Skeletal muscle satellite cell (primary cell): Measurements from ENCODE around the gene TACC3.

Experiments used
- H3K27me3 ChIP-seq: 2 replicates; pipeline ENCODE4 v1.7.0; 2013; ENCODE audit warnings: low read length; ENCODE audit not compliant: control insufficient read depth, insufficient read depth
- H3K36me3 ChIP-seq: 2 replicates; pipeline ENCODE4 v1.7.0; 2013; ENCODE audit warnings: mild to moderate bottlenecking, control low read depth, low read length; ENCODE audit not compliant: insufficient read depth
- H3K4me1 ChIP-seq: 2 replicates; pipeline ENCODE4 v1.7.0; 2013; ENCODE audit warnings: low read length; ENCODE audit not compliant: control insufficient read depth, insufficient read depth
- H3K4me2 ChIP-seq: 2 replicates; pipeline ENCODE4 v1.7.0; 2013; ENCODE audit warnings: mild to moderate bottlenecking, low read length
- H3K4me3 ChIP-seq: 2 replicates; pipeline ENCODE4 v1.7.0; 2013; ENCODE audit warnings: low read length
- H3K9ac ChIP-seq: 2 replicates; pipeline ENCODE4 v1.7.0; 2013; ENCODE audit warnings: mild to moderate bottlenecking, low read depth, low read length, moderate library complexity
- H3K9me3 ChIP-seq: replicated peaks from 2 replicates; pipeline ENCODE4 v1.7.0; 2013; ENCODE audit warnings: mild to moderate bottlenecking, control low read depth, low read length

TACC3 gene

GRCh38 chr4:1717129-1718094, 3.9 kb upstream of the TACC3 start:
- Histone ChIP-seq H3K4me2 (no peak overlapping the region), H3K27me3 (no peaks in the 10 kb centered on the region), H3K4me3 (no peak overlapping the region), H3K9me3 (no peaks in the 10 kb centered on the region), H3K9ac (no peak overlapping the region), H3K36me3 (peaks cover 20% of the 10 kb centered on the region), H3K4me1 (peaks cover 34% of the 10 kb centered on the region)

GRCh38 chr4:1718095-1718850, 3.0 kb upstream of the TACC3 start:
- Histone ChIP-seq H3K4me2 (no peak overlapping the region), H3K9ac (no peak overlapping the region), H3K9me3 (no peaks in the 10 kb centered on the region), H3K4me3 (no peak overlapping the region), H3K27me3 (no peaks in the 10 kb centered on the region), H3K36me3 (peaks cover 24% of the 10 kb centered on the region), H3K4me1 (peaks cover 39% of the 10 kb centered on the region)

DNA sequence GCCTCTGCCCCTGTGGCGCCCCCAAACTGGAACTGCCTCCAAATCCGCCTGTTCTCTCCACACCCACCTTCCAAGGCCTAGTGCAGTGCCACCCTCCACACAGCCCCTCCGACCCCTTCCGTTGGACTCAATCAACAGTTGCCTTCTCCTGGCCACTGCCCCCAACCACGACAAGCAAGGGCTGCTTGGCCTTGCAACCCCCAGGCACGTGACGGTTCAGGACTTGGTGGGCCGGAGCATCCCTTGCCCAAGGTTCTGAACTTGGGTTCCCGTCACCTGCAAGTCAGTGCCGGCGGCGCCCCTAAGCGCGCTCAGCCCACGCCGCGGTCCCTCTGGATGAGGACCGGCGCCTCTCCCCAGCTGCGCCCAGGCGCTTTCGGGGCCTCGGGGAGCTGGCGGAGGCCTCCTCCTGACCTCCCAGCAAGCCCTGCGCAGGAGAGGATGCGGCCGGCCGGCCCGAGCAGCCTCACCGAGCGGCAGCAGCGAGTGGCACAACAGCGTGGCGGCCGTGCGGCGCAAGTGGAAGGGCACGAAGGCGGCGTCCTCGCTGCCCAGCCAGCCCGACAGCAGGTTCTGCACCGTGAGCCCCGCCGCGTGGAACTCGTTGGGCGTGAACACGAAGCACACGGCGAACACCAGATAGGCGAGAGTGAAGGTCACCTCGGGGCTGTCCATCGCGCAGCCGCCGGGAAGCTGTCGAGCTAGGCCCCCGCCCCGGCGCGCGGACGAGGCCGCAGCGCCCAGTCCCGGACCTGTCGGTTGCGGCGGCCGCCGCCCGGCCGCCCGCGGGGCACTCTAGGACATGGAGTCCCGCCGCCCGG, 948 bp upstream of the TACC3 start:
- peak overlapping the region; percentile 94 for H3K4me2 ChIP-seq
- H3K4me1 ChIP-seq = peaks cover 31% of the 10 kb centered on the region
- peak overlapping the region; percentile 91 for H3K9ac ChIP-seq
- H3K4me3 ChIP-seq = peak overlapping the region; percentile 92
- peaks cover 33% of the 10 kb centered on the region for H3K36me3 ChIP-seq
- H3K9me3 ChIP-seq = no peaks in the 10 kb centered on the region
- H3K27me3 ChIP-seq = no peaks in the 10 kb centered on the region

GRCh38 chr4:1721666-1722550, 587 bp downstream of the TACC3 start:
- Histone ChIP-seq H3K4me3 (peak overlapping the region; percentile 80), H3K9me3 (no peaks in the 10 kb centered on the region), H3K4me2 (peak overlapping the region; percentile 92), H3K36me3 (peaks cover 31% of the 10 kb centered on the region), H3K4me1 (peaks cover 35% of the 10 kb centered on the region), H3K9ac (peak overlapping the region; percentile 83), H3K27me3 (no peaks in the 10 kb centered on the region)

GRCh38 chr4:1722551-1723118, 1.3 kb downstream of the TACC3 start:
- Histone ChIP-seq H3K9ac (peak overlapping the region; percentile 83), H3K9me3 (no peaks in the 10 kb centered on the region), H3K36me3 (peaks cover 27% of the 10 kb centered on the region)

DNA sequence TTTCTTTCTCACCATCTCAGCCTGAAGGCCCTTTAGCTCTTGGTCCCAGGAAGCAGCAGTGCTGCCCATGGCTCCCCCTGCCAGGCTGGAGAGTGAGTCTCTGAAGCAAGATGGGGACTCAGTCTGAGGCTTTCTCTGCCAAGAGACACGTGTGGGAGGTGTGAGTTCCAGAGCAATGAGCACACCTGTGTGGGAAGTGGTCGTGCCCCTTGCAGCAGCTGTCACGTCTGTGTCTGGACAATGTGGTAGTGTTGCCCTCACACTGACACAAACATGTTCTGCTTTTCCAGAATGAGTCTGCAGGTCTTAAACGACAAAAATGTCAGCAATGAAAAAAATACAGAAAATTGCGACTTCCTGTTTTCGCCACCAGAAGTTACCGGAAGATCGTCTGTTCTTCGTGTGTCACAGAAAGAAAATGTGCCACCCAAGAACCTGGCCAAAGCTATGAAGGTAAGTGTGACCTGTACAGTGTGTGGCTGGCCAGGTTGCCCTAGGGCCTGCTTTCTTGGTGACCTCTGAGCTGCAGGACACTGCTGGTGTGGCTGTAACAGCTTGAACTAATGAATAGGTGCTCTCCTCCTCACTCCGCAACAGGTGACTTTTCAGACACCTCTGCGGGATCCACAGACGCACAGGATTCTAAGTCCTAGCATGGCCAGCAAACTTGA, 1.9 kb downstream of the TACC3 start:
- Histone ChIP-seq H3K4me1 (peaks cover 46% of the 10 kb centered on the region), H3K9me3 (no peaks in the 10 kb centered on the region), H3K9ac (peak overlapping the region; percentile 83), H3K27me3 (no peaks in the 10 kb centered on the region), H3K36me3 (peaks cover 23% of the 10 kb centered on the region), H3K4me3 (peak overlapping the region; percentile 80), H3K4me2 (peak overlapping the region; percentile 92)

More at GRCh38 chr4:1722551-1723118, 1.3 kb downstream of the TACC3 start:
- peak overlapping the region; percentile 80 for H3K4me3 ChIP-seq
- H3K4me2 ChIP-seq = peak overlapping the region; percentile 92
- peaks cover 42% of the 10 kb centered on the region for H3K4me1 ChIP-seq
- H3K27me3 ChIP-seq = no peaks in the 10 kb centered on the region

GRCh38 chr4:1725521-1725920, 4.2 kb downstream of the TACC3 start:
- no peak overlapping the region for H3K9ac ChIP-seq
- H3K4me2 ChIP-seq = no peak overlapping the region
- peaks cover 37% of the 10 kb centered on the region for H3K4me1 ChIP-seq
- no peaks in the 10 kb centered on the region for H3K27me3 ChIP-seq
- H3K9me3 ChIP-seq = no peaks in the 10 kb centered on the region
- H3K36me3 ChIP-seq = peaks cover 30% of the 10 kb centered on the region
- H3K4me3 ChIP-seq = no peak overlapping the region

DNA sequence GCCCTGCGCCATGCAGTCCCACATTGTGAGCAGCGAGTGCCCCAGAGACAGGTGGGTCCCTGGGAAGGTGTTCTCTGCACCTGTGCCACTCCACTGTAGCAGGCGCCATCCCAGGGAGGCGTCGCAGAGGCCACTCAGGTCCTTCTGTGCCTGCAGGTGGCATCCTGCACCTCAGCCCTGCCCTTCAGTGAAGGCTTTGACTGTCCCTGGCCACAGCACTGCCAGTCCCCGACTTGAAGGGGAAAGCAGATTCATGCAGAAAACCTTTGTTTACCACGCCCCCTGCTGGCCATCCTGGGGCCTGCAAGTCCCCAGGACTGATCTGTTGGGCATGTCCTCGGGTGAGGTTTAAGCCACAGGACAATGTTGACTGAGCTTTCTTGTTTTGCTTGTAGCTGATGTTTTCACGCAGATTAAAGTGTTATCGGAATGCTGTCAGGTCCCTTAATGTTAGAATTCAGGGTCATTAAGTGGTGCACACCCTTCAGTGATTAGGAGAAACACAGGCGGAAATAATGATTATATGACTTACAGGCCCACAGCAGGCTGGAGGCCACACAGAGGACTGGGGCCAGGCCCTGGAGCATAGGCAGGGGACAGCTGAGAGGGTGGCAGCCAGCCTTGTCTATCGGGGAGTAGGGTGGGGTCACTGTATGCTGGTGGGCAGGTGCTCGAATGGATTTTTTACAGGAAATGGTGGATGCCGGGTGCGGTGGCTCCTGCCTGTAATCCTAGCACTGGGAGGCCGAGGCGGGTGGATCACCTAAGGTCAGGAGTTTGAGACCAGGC, 5.0 kb downstream of the TACC3 start:
- Histone ChIP-seq H3K4me3 (no peak overlapping the region), H3K27me3 (no peaks in the 10 kb centered on the region), H3K4me1 (peaks cover 37% of the 10 kb centered on the region), H3K4me2 (no peak overlapping the region), H3K36me3 (peaks cover 39% of the 10 kb centered on the region), H3K9me3 (no peaks in the 10 kb centered on the region), H3K9ac (no peak overlapping the region)

DNA sequence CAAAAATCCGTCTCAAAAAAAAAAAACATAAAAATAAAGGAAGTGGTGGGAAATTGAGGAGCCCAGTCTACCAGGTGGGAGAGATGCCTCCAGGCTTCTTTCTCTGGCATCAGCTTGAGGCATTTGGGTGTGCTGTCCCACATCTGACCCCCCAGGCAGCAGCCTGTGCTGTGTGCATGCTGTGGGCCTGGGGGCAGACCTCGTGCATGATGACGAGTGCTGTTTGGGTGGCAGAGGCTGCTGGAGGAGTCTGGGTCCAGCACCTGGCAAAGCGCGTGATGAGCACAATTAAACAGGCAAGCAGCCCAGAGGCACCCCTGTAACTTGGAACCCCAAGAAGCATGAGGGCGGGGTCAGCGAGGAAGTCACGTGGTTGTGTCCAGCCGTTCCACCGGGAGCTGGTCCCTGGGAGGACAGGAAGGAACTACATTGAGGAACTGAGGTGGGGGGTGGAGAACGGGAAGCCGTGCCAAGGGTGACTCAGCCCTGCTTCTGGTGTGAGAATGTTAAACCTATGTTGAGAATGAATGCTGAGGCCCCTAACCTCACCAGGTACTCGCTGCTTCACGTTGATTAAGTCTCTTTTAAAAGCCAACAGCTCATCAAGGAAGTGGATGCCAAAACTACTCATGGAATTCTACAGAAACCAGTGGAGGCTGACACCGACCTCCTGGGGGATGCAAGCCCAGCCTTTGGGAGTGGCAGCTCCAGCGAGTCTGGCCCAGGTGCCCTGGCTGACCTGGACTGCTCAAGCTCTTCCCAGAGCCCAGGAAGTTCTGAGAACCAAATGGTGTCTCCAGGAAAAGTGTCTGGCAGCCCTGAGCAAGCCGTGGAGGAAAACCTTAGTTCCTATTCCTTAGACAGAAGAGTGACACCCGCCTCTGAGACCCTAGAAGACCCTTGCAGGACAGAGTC, 6.1 kb downstream of the TACC3 start:
- Histone ChIP-seq H3K4me1 (peaks cover 30% of the 10 kb centered on the region), H3K4me3 (no peak overlapping the region), H3K36me3 (peaks cover 46% of the 10 kb centered on the region), H3K4me2 (peak overlapping the region; percentile 51), H3K9ac (no peak overlapping the region), H3K9me3 (no peaks in the 10 kb centered on the region), H3K27me3 (no peaks in the 10 kb centered on the region)
